Choroid plexus epithelial cell (primary cell): ENCODE data around the gene MASP1.

ENCODE experiments used
- DNase-seq: peaks from one replicate; pipeline ENCODE4 v3.0.0-alpha.2; 2010; ENCODE audit warnings: low read depth
- H3K4me3 ChIP-seq: 2 replicates; pipeline ENCODE4 v1.5.1; 2011; ENCODE audit warnings: low read depth, mild to moderate bottlenecking, control low read depth, low read length, moderate library complexity
- CTCF ChIP-seq: conservative IDR thresholded peaks from 2 replicates; pipeline ENCODE4 v1.5.1; 2011; ENCODE audit warnings: low read depth, mild to moderate bottlenecking, control low read depth, inconsistent platforms, low read length, moderate library complexity

MASP1 gene

GRCh38 chr3:187259171-187259570 lies 32.4 kb downstream of the MASP1 start:
- no peak overlapping the region for H3K4me3 ChIP-seq
- no peak for DNase-seq
- peak; percentile 20 for TF ChIP-seq CTCF

- no peak for DNase-seq
- H3K4me3 ChIP-seq = no peak overlapping the region
- TF ChIP-seq CTCF = no peak
These were observed 33.4 kb downstream of the MASP1 start for GRCh38 chr3:187257992-187258692.

GRCh38 chr3:187257471-187257870 lies 34.1 kb downstream of the MASP1 start:
- TF ChIP-seq CTCF = no peak
- H3K4me3 ChIP-seq = no peak overlapping the region
- DNase-seq = no peak

- TF ChIP-seq CTCF = peak; percentile 3
These were observed 35.4 kb downstream of the MASP1 start for GRCh38 chr3:187256051-187256616.

GRCh38 chr3:187255314-187255713 lies 36.2 kb downstream of the MASP1 start:
- H3K4me3 ChIP-seq = no peak overlapping the region
- TF ChIP-seq CTCF = no peak
- DNase-seq = no peak

More at GRCh38 chr3:187256051-187256616, 35.4 kb downstream of the MASP1 start:
- no peak overlapping the region for H3K4me3 ChIP-seq
- DNase-seq = no peak

- TF ChIP-seq CTCF = no peak
- DNase-seq = no peak
These were observed 39.2 kb downstream of the MASP1 start for GRCh38 chr3:187252311-187252710.

GRCh38 chr3:187251599-187251998 lies 39.9 kb downstream of the MASP1 start:
- no peak for TF ChIP-seq CTCF
- H3K4me3 ChIP-seq = no peak overlapping the region
- DNase-seq = no peak

More at GRCh38 chr3:187252311-187252710, 39.2 kb downstream of the MASP1 start:
- no peak overlapping the region for H3K4me3 ChIP-seq
